HG02678 (cell line): ENCODE measurements around the gene ZSWIM3.
"Not testable (repeated sequence)": the region's sequence is repeated elsewhere in the genome, so short reads cannot be mapped to it uniquely, and the experiment has no call there.

ENCODE experiments used
- ATAC-seq: cut with Tn5 transposase; IDR thresholded peaks from one replicate; pipeline ENCODE4 v1.9.1; 2021; ENCODE audit warnings: mild to moderate bottlenecking, moderate library complexity; ENCODE audit not compliant: unreplicated experiment

ZSWIM3 gene

DNA sequence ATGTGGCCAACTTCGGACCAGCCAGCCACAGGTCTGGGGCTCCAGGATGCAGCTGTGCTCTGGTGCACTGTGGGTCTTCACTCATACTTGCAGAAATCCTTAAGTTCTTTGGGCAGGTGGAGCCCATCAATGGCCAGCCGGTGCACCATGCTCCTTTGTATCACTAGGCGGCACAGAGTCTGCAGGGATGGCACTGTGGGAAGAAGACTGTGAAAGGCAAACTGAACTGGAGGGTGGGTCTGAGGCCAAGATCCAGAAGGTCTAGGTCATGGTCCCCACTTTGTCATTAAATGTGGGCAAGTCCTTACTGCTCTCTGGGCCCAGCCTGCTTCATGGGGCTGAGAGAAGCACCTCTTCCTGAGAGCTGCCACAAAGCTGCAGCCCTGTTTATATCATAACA lies 31.3 kb downstream of the ZSWIM3 start:
- ATAC-seq, result no peak

GRCh38 chr20:45890077-45890984 lies 32.9 kb downstream of the ZSWIM3 start:
- ATAC-seq, result peak; percentile 27

DNA sequence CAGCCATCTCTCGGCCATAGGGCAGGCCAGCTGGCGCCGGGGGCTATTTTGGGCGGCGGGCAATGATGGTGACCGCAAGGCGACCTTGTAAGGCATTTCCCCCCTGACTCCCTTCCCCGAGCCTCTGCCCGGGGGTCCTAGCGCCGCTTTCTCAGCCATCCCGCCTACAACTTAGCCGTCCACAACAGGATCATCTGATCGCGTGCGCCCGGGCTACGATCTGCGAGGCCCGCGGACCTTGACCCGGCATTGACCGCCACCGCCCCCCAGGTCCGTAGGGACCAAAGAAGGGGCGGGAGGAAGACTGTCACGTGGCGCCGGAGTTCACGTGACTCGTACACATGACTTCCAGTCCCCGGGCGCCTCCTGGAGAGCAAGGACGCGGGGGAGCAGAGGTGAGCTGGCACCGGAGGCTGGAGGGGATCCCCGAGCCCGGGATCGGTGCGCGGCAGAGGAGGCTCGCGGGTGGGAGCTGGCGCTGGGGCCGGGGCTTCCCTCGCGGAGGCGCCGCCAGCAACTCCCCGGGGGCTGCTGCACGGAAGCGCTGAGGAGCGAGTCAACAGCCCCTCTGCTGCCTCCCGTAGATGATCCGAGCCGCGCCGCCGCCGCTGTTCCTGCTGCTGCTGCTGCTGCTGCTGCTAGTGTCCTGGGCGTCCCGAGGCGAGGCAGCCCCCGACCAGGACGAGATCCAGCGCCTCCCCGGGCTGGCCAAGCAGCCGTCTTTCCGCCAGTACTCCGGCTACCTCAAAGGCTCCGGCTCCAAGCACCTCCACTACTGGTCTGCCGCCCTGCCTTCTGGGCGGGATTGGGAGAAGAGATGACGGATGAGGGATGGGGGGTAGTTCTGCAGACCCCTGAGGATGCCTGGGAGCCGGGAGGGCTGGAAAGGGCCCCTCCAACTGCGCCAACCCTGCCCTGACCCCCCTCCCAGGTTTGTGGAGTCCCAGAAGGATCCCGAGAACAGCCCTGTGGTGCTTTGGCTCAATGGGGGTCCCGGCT lies 33.9 kb downstream of the ZSWIM3 start, which contains the start of the genes CTSA and NEURL2:
Gene CTSA (plus strand): TSS at position 351 of the 999 bp plus-strand sequence. CDS start 234 bp downstream, at position 585.
Gene NEURL2 (minus strand): TSS at position 224 of the 999 bp plus-strand sequence. CDS start 217 bp downstream, at position 7.
- peak; percentile 81 for ATAC-seq

- no peak for ATAC-seq
Measured at GRCh38 chr20:45892049-45892825, 34.8 kb downstream of the ZSWIM3 start.

- ATAC-seq, result no peak
Measured at GRCh38 chr20:45892828-45893500, 35.5 kb downstream of the ZSWIM3 start.

DNA sequence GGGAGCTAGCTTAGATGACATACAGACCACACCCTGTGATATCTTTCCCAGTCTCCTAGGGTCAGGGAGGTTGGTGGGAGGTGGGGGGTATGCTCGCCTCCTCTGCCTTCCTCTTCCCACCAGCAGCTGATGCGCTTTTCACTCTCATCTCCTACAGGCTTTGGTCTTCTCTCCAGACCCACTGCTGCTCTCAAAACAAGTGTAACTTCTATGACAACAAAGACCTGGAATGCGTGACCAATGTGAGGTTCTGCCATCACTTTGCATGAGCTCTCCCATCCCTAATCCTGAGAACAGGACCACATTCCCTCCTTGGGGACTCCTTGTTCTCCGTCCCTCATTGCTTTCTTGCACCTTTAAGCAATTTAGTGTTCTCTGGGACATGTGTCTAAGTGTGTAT lies 36.4 kb downstream of the ZSWIM3 start:
- no peak for ATAC-seq

DNA sequence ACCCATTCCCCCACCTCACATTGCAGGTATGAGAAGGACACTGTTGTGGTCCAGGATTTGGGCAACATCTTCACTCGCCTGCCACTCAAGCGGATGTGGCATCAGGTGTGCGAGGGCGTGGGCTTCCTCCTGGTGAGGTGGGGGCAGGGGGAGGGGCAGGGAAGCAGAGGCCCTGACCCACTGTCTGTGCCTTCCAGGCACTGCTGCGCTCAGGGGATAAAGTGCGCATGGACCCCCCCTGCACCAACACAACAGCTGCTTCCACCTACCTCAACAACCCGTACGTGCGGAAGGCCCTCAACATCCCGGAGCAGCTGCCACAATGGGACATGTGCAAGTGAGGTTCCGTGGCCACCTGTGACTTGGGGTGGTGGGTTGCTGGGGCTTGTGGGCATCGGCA lies 37.4 kb downstream of the ZSWIM3 start:
- ATAC-seq, result no peak

GRCh38 chr20:45896641-45897161 lies 39.3 kb downstream of the ZSWIM3 start:
- no peak for ATAC-seq

DNA sequence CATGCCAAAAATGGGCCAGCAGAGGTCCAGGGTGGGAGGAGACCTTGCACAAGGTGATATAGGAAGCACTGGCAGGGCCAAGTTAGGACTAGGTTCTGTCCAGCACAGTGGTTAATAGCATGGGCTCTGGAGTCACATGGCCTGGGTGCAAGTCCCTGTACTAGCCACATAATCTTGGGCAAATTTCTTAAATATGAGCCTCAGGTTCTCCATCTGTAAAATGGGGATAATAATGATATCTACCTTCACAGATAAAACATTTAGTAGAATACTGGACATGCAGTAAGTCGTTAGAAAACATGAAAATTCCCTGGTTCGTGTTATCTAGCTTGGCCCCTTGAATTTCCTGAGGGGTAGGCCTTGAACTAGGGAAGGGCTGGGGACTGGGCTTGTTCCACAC lies 39.9 kb downstream of the ZSWIM3 start:
- no peak for ATAC-seq

GRCh38 chr20:45897692-45898091 lies 40.3 kb downstream of the ZSWIM3 start:
- ATAC-seq, result no peak

- ATAC-seq, result no peak
Measured at GRCh38 chr20:45898285-45898684, 40.9 kb downstream of the ZSWIM3 start.

DNA sequence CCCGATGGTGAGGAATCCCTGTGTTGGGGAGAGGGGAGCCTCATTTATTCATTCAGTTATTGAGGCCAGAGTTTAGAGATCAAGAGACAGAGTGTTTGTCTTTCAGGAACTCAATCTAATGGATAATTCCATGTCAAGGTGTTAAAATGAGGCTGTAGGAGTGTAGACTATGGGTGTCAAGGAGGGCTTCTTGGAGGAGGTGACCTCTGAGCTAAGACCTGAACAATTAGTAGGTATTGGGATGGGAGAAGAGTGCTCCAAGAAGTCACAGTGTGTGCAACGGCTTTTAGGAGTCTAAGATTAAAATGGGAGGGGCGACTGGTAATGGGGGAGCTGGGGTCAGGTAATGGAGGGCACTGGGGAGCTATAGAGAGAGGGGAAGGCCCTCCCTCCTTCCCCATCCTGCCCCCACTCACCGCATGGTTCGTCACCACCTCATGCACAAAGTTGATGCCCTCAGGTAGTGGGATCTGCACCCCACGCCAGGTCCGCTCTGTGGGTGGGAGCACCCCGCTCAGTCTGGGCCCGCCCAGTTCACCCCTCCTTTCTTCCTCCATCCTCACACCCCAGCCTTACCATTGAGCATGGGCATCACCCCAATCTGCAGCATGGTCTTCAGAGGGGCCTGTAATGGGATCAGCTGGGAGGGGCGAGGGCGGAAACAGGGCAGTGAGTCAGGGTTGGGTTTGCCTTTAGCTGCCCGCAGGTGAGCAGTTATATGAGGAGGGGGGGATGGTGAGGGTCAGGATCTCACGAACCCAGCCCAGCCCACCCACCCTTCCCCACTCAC lies 41.8 kb downstream of the ZSWIM3 start:
- no peak for ATAC-seq

DNA sequence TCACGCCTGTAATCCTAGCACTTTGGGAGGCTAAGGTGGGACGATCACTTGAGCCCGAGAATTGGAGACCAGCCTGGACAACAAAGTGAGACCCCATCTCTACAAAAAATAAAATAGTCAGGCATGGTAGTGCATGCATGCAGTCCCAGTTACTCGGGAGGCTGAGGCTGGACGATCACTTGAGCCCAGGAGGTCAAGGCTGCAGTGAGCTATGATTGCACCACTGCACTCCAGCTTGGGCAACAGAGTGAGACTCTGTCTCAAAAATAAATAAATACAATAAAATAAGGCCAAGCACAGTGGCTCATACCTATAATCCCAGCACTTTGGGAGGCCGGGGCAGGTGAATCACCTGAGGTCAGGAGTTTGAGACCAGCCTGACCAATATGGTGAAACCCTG lies 43.9 kb downstream of the ZSWIM3 start:
- ATAC-seq, result not testable (repeated sequence)

DNA sequence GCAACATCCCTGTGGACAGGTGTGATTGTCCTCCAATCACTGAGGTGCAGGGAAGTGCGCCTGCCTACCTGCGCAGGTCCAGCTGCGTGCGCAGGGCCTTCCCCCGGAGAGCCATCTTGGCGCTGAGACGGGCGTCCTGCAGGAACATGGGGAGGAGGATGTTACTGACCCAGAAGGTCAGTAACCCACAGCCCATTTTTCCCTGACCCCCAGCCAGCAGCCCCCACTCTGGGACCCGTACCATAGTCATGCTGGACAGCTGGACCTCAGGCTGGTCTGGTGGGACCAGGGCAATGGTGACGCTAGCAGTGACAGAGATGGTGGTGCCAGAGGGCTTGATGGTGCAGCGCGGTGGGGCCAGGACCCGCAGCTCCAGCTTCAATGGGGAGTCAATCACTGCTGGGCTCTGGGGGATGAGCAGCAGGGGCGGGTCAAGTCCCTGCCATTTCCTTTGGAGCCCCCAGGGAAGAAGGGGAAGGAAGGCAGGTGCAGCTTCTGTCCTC lies 44.8 kb downstream of the ZSWIM3 start:
- ATAC-seq, result no peak

- ATAC-seq, result no peak
Measured at GRCh38 chr20:45904583-45905504, 47.4 kb downstream of the ZSWIM3 start.

DNA sequence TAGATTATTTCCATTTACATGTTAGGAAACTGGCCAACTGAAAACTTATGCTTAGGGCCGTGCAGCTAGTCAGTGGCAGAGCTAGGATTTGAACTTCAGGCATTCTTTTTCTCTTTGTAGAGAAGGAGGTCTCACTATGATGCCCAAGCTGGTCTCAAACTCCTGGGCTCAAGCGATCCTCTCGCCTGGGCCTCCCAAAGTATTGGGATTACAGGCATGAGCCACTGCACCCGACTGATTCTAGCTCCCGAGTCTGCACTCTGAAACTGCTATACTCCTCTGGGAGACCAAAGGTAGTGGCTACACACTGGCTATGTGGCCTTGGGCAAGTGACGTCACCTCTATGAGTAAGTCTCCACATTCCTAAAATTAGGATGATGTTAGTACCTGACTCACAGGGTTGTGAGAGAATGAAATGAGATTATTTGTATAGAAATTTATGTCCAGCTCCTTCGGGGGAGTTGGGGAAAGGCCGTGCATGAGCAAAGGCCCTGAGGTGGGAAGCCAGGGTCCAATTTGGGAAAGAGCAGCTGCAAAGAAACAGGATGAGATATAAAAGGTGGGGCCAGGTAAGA lies 48.2 kb downstream of the ZSWIM3 start:
- no peak for ATAC-seq

DNA sequence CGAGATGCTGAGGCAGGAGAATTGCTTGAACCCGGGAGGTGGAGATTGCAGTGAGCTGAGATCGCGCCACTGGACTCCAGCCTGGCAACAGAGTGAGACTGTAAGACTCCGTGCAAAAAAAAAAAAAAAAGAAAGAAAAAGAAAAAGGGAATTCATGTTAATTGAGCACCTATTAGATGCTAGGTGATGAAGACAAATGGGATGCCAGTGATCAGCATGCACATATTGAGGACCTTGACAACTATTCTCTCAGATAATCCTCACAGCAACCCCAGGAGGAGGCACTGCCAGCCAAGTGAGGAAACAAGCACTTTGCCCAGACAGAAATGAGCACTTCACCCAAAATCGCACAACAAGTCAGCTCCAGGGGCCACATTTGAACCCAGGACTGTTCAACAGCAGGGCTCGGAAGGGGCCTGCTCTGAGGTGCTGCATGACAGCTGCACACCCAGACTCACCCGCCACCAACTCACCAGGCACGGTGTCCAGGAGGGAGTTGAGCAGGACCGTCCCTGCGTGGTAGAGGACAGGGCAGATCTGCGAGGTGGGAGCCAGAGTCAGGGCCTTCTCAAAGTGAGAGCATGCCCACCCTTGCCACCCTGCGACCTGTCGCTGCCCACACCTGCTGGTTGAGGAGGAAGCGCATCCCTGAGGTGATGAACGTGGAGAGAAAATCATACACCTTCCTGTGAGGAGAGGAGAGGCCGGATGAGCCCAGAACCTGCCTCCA lies 50.0 kb downstream of the ZSWIM3 start:
- ATAC-seq, result no peak
